GM21390 (cell line): ENCODE results near the gene RPP30.

Source experiments
- ATAC-seq: cut with Tn5 transposase; IDR thresholded peaks from one replicate; pipeline ENCODE4 v1.9.1; 2021; ENCODE audit not compliant: unreplicated experiment

The RPP30 gene

DNA sequence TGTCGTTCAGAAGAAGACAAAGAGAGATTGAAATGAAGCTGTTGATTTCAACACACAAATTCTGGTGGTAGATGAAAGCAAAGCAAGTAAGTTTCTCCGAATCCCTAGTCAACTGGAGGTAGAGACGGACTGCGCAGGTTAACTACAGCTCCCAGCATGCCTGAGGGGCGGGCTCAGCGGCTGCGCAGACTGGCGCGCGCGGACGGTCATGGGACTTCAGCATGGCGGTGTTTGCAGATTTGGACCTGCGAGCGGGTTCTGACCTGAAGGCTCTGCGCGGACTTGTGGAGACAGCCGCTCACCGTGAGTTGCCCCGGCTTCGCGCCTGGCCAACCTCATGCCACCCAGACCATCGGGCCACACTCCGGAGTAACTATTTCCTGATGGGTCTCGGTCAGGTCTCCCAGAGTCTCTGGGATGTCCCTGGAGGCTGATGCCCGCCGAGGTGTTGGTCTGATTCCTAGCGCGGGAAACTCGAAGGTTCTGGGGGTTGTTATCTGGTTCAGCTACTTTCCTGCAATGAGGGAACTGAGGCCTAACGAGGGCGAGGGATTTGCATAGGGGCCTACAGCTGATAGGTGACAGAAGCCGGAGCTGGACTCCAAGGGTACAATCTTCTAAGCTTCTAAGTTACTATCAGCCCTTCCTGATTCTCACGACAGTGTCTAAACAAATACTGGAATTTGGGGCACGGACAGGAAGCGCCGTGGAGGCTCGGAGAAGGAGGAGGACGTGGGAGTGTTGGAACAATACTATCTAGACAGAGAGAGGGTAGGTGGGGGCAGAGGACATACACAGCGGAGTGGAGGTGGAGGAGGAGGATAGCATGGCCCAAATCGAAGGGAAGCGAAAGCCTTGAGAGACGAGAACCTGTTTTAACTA is at the start of gene RPP30:
Gene RPP30, plus strand, starts transcription at position 209 of the 882 bp plus-strand sequence. Its CDS starts 13 bp downstream, at position 222.
- ATAC-seq = peak; percentile 99

DNA sequence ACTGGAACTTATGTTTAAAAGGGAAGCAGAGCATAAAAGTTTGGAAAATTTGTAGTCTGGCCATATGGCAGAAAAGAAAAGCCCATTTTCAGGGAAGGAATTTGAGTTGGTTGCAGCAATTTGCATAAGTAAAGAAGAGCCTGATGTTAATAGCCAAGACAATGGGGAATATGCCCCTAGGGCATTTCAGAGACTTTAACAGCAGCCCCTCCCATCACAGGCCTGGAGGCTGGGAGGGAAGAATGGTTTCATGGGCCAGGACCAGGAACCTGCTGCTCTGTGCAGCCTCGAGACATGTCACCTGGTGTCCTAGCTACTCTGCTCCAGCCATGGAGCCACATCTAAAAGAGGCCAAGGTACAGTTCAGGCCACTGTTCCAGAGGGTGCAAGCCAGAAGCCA is 49.3 kb upstream of the RPP30 start:
- ATAC-seq = no peak

DNA sequence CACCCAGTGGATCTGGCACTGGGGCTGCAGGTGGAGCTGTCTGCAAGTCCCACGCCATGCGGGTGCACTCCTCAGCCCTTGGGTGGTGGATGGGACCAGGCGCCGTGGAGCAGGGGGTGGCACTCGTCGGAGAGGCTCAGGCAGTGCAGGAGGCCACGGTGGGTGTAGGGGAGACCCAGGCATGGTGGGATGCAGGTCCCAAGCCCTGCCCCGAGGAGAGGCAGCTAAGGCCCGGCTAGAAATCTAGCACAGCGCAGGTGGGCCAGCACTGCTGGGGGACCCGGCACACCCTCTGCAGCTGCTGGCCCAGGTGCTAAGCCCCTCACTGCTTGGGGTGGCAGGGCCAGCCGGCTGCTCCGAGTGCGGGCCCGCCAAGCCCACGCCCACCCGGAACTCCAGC is 39.7 kb upstream of the RPP30 start:
- ATAC-seq = no peak

DNA sequence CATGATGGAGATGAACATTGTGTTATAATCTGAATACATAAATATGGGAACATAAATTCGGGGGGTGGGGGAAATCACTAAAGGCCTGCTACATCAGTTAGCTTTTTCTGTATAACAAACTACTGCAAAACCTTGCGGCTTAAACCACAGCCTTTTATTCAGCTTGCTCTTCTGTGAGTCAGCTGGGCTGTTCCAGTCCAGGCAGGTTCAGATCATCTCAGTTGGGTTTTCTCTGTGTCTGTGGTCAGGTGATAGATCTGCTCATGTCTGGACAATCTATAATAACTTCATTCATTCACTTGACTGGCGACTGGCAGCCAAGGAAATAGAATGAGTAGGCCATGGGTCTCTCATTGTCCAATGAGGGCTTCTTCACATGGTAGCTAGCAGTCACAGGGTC is 37.4 kb upstream of the RPP30 start:
- ATAC-seq = no peak

DNA sequence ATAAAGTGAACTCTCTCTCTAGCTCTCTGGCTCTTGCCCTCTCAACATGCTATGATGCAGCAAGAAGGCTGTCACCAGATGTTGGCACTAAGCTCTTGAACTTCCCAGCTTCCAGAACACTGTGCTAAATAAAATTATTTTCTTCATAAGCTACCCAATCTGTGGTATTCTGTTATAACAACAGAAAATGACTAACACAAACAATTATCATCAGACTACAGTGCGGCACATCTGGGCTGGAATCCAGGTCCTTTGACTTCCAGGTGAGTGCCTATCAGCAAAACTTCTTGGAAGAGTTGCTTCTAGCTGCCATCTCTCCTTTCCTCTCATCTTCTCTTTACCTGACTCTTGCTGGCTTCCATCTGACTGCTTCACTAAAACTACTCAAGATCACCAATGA is 34.3 kb upstream of the RPP30 start:
- no peak for ATAC-seq

DNA sequence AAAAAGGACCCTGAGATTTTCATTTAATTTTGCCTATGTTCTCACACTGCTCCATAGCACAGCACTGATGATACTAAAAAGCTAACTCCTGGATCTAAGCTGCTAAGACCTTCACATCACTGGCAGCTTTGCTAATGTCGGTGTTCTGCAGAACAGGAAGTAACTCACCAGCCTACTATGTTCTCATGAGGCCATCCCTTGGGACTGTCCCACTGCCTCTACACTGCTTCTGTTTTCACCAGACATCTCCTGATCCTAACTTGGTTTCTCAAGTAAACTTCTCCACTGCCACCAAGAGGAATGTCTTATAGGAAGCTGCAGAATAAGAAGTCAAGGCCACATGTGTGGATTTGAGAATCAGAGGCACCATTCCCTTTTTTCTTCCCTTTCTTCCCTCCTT is 29.0 kb upstream of the RPP30 start:
- ATAC-seq = no peak

DNA sequence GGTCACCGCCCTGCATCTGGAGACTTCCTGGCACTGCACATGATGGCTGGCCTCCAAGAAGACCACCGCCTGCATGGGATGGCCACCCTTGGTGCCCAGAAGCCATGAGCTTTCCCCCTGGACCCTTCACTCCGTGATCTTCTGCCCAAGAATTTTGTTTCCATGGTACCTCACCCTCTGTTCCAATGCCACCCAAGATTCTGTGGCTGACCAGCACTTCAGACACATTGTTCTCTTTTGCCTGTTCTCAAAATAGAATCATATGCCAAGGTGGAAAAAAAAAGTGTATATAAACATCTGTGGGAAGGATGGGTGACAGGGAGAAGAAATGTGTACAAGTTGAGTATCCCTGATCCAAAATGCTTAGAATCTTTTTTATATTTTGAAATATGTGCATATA is 26.0 kb upstream of the RPP30 start:
- ATAC-seq = no peak

DNA sequence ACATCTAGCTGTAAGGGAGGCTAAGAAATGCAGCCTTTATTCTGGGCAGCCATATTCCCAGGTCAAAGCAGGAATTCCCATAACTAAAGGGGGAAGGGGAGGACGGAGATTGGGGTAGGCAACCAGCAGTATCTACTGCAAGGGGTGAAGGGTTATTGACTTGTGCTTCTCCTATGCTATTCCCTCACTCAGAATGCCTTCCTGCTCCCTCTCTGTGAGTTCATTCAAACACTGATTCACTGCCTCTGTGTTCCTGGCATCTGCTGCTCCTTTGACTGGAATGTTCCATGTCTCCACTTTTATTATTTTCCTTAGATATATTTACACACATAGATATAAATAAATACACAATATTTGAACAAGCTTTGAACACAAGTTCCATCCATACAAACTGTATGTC is 25.0 kb upstream of the RPP30 start:
- ATAC-seq = no peak

DNA sequence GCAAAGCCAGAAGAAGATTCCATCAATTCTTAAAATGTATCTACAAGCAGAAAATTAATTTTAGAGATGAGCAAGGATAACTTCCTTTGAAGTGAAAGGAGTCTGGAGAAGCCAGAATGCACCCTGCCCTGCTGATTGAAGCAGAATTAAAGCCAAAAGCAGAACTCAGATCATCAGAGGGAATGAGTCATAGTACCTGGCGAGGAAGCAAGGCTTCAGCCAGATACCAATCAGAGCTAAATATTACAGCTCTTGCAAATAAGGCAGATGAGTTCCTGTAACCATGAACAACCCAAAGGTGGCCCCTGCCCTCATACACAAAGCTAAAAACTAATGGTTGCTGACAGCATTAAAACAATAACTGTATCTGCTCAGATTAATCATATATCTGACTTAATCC is 24.3 kb upstream of the RPP30 start:
- ATAC-seq = no peak

DNA sequence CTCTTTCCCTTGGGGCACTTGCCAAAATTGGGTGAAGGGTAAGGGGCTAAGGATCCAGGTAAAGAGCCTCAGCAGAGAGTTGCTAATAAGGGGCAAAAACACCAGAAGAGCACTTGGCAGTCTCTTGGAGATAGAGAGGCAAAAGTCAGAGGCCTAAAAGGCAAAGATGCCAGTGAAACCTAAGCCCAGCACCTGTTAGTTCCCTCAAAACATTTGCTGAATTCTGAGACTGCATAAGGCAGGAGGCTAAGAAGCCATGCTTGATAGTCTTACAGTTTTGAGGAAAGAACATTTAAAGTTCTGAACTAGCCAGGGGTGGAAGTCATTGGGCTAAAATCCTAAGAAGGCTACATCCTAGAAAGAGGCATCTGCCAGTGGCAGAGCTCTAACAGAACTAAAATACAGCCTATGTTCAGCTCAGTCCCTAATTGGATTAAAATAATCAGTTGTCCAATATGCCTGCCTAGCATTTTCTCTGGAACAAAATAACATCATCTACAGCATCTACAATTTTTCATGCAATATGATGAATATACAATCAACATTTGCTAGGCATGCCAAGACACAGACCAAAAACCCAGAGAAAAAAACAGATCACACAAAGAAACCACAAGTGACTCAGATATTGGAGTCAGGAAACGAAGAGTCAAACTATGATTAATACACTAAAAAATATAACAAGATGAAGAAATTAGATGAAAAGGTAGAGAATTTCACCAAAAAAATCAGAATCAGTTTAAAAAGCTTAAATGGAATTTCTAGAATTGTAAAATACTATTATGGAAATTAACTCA is 21.6 kb upstream of the RPP30 start:
- no peak for ATAC-seq

DNA sequence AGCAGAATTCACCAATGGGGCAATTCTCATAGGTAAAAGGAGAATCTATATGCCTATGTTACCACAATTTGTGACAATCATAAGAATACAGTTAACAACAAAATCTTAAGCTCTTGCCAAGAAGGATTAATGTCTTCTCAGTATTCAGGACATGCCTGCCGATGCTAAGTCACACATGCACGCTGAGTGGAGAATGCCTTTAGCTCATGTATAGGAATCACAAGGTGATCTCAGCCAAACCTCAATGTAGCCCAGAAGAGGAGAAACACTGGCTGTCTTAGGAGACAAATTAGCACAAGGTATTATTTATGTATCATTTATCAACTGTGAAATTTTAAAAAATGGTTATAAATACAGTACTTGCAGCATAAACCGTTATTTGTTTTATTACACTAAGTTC is 16.6 kb upstream of the RPP30 start:
- no peak for ATAC-seq

DNA sequence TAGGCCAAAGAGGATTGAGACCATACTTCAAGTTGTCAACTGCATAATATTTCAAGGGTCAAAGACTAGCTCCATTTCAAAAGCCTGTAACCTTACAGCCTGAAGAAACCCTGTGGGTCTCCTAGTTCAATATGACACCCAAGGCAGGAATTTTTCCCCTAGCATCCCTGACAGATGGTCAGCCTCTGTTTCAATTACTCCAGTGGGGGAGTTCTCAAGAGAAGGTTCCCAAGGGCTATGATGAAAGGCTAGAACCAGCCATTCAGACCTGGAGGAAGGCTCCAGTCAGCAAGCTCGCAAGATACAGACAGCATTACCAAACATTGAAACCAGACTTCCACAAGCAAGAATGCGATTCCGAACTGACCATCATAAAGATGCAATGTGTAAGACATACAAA is 15.5 kb upstream of the RPP30 start:
- no peak for ATAC-seq

DNA sequence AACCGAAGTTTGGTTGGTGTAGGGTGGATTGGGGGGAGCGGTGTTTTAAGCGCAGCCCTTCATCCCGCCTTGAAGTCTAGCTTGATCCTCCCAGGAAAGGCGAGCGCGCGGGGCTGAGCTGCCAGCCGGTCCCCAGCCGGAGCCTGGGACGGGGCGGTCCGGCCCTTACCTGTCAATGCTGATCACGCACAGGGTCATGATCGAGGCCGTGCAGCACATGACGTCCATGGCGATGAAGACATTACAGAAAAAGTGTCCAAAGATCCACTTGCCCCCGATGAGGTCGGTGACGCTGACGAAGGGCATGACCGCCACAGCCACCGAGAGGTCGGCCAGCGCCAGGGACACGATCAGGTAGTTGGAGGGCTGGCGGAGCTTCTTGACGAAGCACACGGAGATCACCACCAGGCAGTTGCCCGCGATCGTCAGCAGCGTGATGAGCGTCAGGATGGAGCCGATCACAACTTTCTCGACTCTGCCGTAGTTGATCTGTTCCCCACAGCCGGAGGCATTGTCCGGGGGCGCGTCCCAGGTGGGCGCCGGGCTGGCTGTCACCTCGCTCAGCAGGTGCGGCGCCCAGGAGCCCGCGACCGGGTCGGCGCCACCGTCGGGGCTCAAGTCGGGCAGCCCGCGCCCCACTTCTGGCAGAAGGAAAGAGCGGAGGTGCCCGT is 14.7 kb upstream of the RPP30 start:
- no peak for ATAC-seq

DNA sequence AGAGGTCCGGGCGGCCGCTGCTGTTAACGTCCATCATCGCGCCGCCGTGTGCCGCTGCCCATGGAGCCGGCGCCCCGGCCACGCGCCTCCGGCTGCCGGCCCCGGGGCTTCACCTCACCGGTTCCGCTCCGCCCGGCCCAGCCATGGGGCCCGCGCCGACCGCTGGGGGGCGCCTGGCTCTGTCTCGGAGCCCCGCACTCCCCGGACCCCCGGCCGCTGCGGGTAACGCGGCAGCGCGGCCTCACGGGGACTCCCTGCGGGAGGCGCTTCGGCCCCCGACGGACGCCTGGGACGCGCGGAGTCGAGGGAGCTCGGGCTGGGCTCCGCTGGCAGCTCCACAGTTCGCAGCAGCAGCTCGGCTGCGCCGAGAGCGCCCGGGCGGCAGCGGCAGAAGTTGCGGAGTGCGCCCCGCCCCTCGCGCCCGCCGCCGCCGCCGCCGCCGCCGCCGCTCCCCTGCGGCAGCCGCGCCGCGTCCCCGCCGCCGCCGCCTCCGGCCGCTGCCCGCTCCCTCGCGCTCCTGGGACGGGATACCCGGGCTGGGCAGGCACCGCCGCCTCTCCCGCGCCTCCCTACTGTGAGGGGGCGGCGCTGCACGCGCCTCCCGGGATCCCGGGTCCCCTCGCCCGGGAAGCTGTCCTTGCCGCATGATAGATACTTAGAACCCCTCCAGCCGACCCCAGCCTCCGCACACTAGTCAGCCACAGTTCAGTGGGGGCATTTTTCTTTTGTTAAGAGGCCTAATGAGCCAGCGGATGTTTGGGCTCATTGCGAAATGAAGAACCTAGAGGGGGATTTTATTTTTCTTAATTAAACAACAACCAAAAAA is 13.9 kb upstream of the RPP30 start, which contains the start of gene HTR7:
Gene HTR7, minus strand, starts transcription at position 405 of the 826 bp plus-strand sequence. Its CDS starts 368 bp downstream, at position 37.
- peak; percentile 82 for ATAC-seq

DNA sequence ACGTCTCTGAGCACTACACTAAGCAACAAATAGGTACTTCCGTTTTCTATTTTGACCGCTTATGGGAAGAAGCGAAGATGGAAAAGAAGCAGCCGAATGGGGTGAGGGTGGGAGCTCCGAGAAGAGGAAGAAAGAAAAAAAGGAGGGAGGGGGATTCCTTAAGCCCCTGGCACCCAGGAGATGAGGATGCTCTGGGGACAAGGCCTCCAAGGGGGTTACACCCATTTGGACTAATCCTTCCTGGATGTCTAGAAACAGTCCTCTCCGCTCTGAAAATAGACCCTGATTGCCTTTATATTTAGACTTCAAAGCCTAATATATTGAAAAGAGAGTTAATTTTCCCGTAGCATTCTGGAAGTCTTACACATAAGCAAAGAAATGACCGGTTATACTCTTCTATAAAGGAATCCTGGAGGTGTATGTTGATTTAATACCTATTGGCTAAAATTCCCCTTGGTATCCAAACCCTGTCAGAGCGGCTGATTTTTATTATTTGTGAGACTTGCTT is 13.3 kb upstream of the RPP30 start:
- no peak for ATAC-seq

DNA sequence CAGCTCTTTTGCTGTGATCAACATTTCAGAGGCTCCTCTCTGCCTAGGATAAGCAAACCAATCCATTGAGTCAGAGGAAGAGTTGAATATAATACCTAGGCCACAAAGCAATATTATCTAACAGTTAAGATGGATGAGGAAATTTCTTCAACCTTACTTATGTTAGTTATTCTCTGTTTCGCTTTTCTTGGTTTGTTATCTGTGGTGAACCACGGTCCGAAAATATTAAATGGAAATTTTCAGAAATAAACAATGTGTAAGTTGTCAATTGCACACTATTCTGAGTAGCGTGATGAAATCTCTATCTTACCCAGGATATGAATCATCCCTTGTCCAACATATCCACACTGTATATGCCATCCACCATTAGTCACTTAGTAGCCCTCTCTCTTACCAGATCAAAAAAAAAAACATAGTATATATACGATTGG is 12.4 kb upstream of the RPP30 start:
- no peak for ATAC-seq

DNA sequence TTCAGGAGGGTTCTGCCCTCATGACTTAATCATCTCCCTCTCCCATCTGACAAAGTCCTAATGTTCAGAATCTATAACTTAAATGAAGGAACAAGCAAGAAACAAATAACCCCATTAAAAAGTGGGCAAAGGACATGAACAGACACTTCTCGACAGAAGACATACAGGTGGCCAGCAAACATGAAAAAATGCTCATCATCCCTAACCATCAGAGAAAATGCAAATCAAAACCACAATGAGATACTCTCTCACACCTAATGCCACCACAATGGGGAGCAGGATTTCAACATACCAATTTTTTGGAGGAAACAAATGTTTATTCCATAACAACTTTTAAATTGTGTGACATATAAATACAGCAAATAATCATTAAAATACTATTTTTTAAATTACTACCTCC is 11.0 kb upstream of the RPP30 start:
- no peak for ATAC-seq

DNA sequence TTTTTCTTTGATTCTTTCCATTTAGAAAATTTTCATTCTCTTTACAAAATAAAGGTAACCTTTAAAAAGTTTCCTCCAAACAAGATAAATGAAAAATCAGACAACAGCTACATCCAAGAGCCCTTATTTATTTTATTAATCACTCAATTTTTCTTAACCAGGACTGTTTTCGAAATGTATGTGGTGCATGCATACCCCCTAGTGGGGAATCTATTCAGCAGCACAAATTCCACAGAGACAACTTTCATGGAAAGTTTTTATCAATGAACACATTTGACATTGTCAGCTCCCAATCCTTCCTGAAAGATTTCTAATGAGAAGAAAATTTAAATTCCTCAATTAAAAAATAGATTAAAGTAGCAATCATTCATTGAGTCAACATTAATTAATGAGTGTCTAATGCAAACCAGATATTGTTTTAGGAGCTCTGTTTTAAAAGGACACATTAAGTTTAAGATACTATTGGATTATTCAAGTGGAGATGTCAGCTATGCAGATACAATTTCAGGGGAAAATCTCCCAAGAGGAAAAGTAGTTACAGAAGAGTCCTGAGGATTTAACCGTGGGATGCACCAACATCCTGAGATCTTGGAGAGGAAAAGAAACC is 8.8 kb upstream of the RPP30 start:
- no peak for ATAC-seq

DNA sequence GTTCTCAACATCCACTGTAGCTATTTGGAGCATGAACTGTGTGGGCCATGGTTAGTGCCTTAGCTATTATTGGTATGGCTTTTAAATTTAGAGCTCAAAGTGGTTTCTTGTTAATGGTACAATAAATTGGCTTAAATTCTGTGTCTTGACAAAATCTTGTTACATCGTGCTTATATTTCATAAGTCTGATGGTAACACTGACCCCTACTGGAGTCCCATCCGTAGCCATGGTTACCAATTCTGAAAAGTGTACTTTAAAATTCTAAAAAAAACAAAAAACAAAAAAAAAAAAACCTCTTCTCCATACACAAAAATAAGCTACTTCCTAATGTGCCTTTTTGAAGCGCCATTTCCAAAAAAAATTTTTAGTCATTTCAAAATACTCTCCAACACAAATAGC is 6.4 kb upstream of the RPP30 start:
- no peak for ATAC-seq

DNA sequence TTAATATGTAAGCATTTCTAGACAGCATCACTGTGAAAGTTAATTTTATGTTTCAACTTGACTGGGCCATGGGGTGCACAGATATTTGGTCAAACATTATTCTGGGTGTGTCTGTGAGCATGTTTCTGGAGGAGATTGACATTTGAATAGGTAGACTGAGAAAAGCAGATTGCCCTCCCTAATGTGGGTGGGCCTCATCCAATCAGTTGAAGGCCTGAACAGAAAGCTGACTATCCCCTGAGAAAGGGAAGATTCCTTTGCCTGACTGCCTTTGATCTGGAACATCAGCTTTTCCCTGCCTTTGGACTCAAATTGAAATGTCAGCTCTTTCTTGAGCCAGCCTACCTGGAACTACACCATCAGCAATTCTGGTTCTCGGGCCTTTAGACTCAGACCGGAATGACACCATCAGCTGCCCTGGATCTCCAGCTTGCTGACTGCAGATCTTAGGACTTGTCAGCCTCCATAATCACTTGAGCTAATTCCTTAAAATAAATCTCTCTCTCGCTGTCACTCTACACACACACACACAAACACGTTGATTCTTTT is 5.7 kb upstream of the RPP30 start:
- ATAC-seq = no peak
